Mucosa of descending colon (tissue), 3 donors: ENCODE measurements around the gene TRIM25. TPM values are rescaled to one million over a fixed set of nuclear protein-coding genes. Genes with fewer than 3 reads are reported as not detected.

Experiments used
- ATAC-seq: fragments of 200-7000 bp; cut with Tn5 transposase; one replicate; pipeline ENCODE4 v1.9.1; 2020; ENCODE audit warnings: mild to moderate bottlenecking, moderate library complexity
- DNase-seq, 3 donors: peaks; one replicate each; pipeline ENCODE4 v3.0.0-alpha.2; 2020
- H3K36me3 ChIP-seq: fragments of 200-600 bp; one replicate; pipeline ENCODE4 v1.8.0; 2021; ENCODE audit warnings: low read depth, mild to moderate bottlenecking
- H3K4me1 ChIP-seq: fragments of 200-600 bp; one replicate; pipeline ENCODE4 v1.8.0; 2021; ENCODE audit warnings: low read depth, mild to moderate bottlenecking
- H3K4me3 ChIP-seq: fragments of 200-600 bp; one replicate; pipeline ENCODE4 v1.8.0; 2021; ENCODE audit warnings: mild to moderate bottlenecking
- H3K9me3 ChIP-seq: fragments of 200-600 bp; one replicate; pipeline ENCODE4 v1.8.0; 2021; ENCODE audit warnings: mild to moderate bottlenecking
- CTCF ChIP-seq: fragments of 200-600 bp; IDR thresholded peaks from one replicate; pipeline ENCODE4 v1.8.0; 2022; ENCODE audit warnings: antibody characterized with exemption, mild to moderate bottlenecking
- intact Hi-C, 2 donors: fragments of 100-400 bp; cut with DNase I in 1 of 2; cut with micrococcal nuclease in 1 of 2; formaldehyde crosslinking; loops; one replicate each; pipeline versions ENCODE4 v1.11.0 to v1.11.1; 2022; cut with DNase I, micrococcal nuclease
- long read RNA-seq, 2 donors: library from polyadenylated mRNA; unstranded; transcript quantifications; one replicate each; pipeline ENCODE4 v2.0.0, GENCODE V29; 2019 to 2021
- total RNA-seq, 3 donors: library from RNA; stranded (reverse); fragmentation: NEBNext Ultra II Directional in 2 of 3; extraction: Animal tissue kit (Norgen Biotek cat#: 25700) in 2 of 3; gene quantifications; one replicate each; pipeline versions ENCODE4 v1.2.1 to v1.2.4, GENCODE V29; 2021 to 2023
- donor health status: DM: no; HTN: no; CAD: no; lungs with moderate emphysema.
- donor health status: DM: no; HTN: no; CAD: no.
- donor health status: DM: no; HTN: yes; CAD: no.

The TRIM25 gene, protein sequence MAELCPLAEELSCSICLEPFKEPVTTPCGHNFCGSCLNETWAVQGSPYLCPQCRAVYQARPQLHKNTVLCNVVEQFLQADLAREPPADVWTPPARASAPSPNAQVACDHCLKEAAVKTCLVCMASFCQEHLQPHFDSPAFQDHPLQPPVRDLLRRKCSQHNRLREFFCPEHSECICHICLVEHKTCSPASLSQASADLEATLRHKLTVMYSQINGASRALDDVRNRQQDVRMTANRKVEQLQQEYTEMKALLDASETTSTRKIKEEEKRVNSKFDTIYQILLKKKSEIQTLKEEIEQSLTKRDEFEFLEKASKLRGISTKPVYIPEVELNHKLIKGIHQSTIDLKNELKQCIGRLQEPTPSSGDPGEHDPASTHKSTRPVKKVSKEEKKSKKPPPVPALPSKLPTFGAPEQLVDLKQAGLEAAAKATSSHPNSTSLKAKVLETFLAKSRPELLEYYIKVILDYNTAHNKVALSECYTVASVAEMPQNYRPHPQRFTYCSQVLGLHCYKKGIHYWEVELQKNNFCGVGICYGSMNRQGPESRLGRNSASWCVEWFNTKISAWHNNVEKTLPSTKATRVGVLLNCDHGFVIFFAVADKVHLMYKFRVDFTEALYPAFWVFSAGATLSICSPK
- total RNA-seq = 100 to 1,000 TPM in 2 of 3 donors, 10 to 100 TPM in 1; 76.1 to 130 (median 115) TPM
- long read RNA-seq, donor 1, full-length matches to known transcripts = 1 of 10 reads
- long read RNA-seq, donor 1, partial matches to known transcripts = 3 of 10 reads
- long read RNA-seq, donor 1, other reads (novel, unspliced or antisense) = 6 of 10 reads
- long read RNA-seq, donor 2, partial matches to known transcripts = 2 of 10 reads
- long read RNA-seq, donor 2, other reads (novel, unspliced or antisense) = 8 of 10 reads

DNA sequence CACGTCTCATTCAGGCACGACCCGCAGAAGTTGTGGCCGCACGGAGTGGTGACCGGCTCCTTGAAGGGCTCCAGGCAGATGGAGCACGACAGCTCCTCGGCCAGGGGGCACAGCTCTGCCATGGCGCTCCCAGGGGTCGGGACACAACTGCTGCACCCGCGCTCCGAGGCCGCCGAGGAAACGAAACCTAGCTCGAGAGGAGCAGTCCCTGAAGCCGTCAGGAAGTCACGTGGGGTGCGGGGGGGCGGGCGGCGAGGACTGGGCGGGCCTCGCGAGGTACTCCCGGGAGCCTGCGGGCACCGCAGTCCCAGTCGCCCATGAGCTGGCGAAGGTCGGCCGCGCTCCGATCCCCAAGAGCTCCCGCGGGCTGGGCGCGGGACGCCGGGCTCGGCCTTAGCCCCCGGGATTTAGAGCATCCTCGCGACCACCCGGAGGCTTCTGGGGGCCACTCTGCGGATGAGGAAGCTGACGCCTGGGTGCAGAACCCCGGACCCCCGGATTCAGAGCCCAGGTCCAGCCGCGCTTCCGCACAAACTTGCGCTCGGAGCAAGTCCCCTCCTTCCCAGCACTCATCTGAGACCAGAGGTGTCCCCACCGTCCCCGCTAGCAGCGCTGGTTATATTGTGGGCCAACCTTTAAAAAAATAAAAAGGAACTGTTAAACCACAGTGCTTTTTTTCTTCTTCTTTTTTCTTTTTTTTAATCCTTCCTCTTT lies at the start of gene TRIM25:
TSS of gene TRIM25 (minus strand) at position 183 of the 714 bp plus-strand sequence. CDS start at position 122, 61 bp downstream.
- Histone ChIP-seq H3K36me3 (no peaks in the 10 kb centered on the region), H3K4me1 (peaks cover 27% of the 10 kb centered on the region), H3K9me3 (no peaks in the 10 kb centered on the region), H3K4me3 (peak within 1 kb of the TSS; percentile 69)
- TF ChIP-seq CTCF = no peak
- ATAC-seq (peak; percentile 87), DNase-seq (peak; percentile 95 to 98 (median 98))
- intact Hi-C loops = no loop called here

DNA sequence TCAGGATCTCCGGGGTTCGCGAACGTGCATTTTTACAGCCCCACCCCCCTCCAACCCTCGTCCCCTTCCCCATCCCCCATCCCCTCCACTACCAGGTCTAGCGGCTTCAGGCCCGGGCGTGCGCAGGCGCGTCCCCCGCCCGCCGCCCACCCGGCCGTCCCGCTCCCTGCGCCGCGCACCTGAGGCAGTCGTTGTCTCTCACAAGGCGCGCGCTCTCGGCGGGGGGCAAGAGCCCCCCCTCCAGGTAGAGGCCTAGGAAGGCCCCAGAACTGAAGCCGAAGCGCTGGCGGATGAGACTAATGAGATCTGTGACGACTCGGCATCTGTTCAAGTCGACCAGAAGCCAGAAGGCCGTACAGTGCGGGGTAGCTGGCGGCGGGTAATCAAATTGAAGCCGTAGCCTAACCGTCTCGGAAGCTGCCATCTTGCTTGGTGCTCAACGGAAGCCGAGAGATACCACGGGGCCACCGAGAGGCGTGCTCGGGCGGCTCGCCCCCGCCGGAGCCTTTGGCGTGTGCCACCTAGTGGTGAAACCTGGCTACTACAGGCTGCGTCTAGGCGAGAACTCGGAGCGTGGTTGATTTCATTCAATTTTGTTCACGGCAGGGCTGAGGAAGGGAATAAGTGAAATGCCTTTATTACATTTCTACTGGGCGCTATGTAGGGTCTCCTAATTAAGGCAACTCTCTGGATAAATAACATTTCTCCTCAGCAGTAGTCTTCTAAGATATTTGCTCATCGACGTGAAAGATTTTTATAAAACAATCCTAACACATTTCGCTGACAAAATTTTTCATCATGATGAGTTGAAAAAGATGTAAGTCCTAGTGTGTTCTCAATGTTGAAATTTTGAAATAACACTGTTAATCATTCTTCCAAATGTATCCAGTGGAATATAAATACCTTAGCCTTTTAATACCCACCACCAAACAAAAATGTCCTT lies 47.0 kb upstream of the TRIM25 start, which contains the start of gene COIL:
TSS of gene COIL (minus strand) at position 455 of the 943 bp plus-strand sequence. CDS start at position 424, 31 bp downstream.
- intact Hi-C loops = no loop called here
- Histone ChIP-seq H3K4me1 (peaks cover 12% of the 10 kb centered on the region), H3K9me3 (no peaks in the 10 kb centered on the region), H3K4me3 (peak within 1 kb of the TSS; percentile 62), H3K36me3 (no peaks in the 10 kb centered on the region)
- peak; percentile 92 to 97 (median 95) for DNase-seq
- peak; percentile 99 for TF ChIP-seq CTCF
- peak; percentile 100 for ATAC-seq

DNA sequence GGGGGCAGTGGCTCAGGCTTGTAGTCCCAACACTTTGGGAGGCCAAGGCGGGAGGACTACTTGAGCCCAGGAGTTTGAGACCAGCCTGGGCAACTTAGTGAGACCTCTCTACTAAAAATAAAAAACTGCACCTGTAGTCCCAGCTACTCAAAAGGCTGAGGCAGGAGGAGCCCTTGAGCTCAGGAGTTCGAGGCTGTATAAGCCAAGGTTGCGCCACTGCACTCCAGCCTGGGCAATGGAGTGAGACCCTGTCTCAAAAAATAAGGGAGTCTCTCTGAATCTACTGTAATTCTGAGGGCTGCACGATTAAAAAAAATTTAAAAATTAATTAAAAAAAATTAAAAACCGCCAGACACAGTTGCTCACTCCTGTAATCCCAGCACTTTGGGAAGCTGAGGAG lies 43.1 kb upstream of the TRIM25 start:
- H3K4me3 ChIP-seq = no peak overlapping the region
- H3K36me3 ChIP-seq = no peaks in the 10 kb centered on the region
- TF ChIP-seq CTCF = no peak
- ATAC-seq (no peak), DNase-seq (no peak)
- intact Hi-C loops = no loop called here
- H3K9me3 ChIP-seq = no peaks in the 10 kb centered on the region
- H3K4me1 ChIP-seq = peaks cover 12% of the 10 kb centered on the region

GRCh38 chr17:56949595-56949994 lies 35.7 kb upstream of the TRIM25 start:
- DNase-seq = no peak
- H3K9me3 ChIP-seq = no peaks in the 10 kb centered on the region
- intact Hi-C loops = no loop called here
- peaks cover 4% of the 10 kb centered on the region for H3K36me3 ChIP-seq
- H3K4me1 ChIP-seq = no peaks in the 10 kb centered on the region
- ATAC-seq = no peak
- TF ChIP-seq CTCF = no peak
- H3K4me3 ChIP-seq = no peak overlapping the region
